Measurements from ENCODE around the gene HIF1AN.

DNA sequence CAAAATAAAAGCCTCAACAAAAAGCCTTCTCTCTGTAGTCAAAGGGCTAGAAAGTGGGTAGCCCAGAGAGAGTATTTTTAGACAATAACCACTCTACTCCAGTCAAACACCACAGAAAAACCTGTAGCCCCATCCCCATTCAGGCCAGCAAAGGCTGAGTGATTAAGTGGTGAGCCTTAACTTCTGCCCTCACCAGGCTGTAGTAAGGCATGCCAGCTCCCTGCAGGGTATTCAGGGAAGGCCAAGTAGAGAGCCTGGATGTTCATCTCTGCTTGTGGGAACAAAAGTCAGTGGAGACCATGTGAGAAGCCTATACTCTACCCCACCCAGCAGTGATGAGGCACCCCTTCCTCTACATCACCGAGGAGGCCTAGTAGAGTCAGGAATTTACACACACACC is 51.2 kb downstream of the HIF1AN start:
- TF ChIP-seq POLR2A (IDR thresholded peaks at IDR 0.05; ENCODE audit: low read depth, low read length) (no peak), POLR2AphosphoS5 (IDR thresholded peaks at IDR 0.05; ENCODE audit: low read depth, low read length) (no peak)

All from GM12891 (cell line).